Kasumi-1 (cell line): Measurements from ENCODE around the gene ALLC.
"Not testable (repeated sequence)": the region's sequence is repeated elsewhere in the genome, so short reads cannot be mapped to it uniquely, and the experiment has no call there.

ENCODE experiments used
- DNase-seq, 2 experiments: peaks; one replicate each; lab custom pipeline; 2025; lab: John Stamatoyannopoulos, UW

Gene ALLC

GRCh38 chr2:3657881-3658280 lies at the start of gene ALLC:
ALLC (plus strand) TSS chr2:3658200; CDS start chr2:3671158, 12,958 bp downstream.
- DNase-seq, result no peak

GRCh38 chr2:3608373-3609278 lies 49.4 kb upstream of the ALLC start:
- DNase-seq, result no peak

- not testable (repeated sequence) for DNase-seq
Observed at GRCh38 chr2:3609279-3609673, 48.7 kb upstream of the ALLC start.

- DNase-seq, result no peak
Observed at GRCh38 chr2:3610415-3610814, 47.6 kb upstream of the ALLC start.

GRCh38 chr2:3610881-3611505 lies 47.0 kb upstream of the ALLC start:
- DNase-seq, result no peak

- no peak for DNase-seq
Observed at GRCh38 chr2:3611589-3611988, 46.4 kb upstream of the ALLC start.

GRCh38 chr2:3612639-3613523 lies 45.1 kb upstream of the ALLC start:
- DNase-seq, result no peak

GRCh38 chr2:3613524-3613905 lies 44.5 kb upstream of the ALLC start:
- no peak for DNase-seq

- DNase-seq, result not testable (repeated sequence)
Observed at GRCh38 chr2:3614743-3615142, 43.3 kb upstream of the ALLC start.

GRCh38 chr2:3615541-3616200 lies 42.3 kb upstream of the ALLC start:
- not testable (repeated sequence) for DNase-seq

- DNase-seq, result not testable (repeated sequence)
Observed at GRCh38 chr2:3616435-3617197, 41.4 kb upstream of the ALLC start.

GRCh38 chr2:3617198-3617890 lies 40.7 kb upstream of the ALLC start:
- DNase-seq, result no peak

GRCh38 chr2:3618367-3618766 lies 39.6 kb upstream of the ALLC start:
- no peak for DNase-seq

- no peak for DNase-seq
Observed at GRCh38 chr2:3619033-3619432, 39.0 kb upstream of the ALLC start.

GRCh38 chr2:3619661-3620060 lies 38.3 kb upstream of the ALLC start:
- not testable (repeated sequence) for DNase-seq

- DNase-seq, result no peak
Observed at GRCh38 chr2:3620834-3621233, 37.2 kb upstream of the ALLC start.

- DNase-seq, result no peak
Observed at GRCh38 chr2:3622967-3623366, 35.0 kb upstream of the ALLC start.

GRCh38 chr2:3624059-3624794 lies 33.8 kb upstream of the ALLC start:
- DNase-seq, result no peak

- no peak for DNase-seq
Observed at GRCh38 chr2:3625186-3625585, 32.8 kb upstream of the ALLC start.
